ENCODE results near the gene PFDN4. TPM values are rescaled to one million over a fixed set of nuclear protein-coding genes. Genes with fewer than 3 reads are reported as not detected.
A peak's percentile ranks its signal among the peaks of the same experiment; 100 is the strongest.

Gene PFDN4
- total RNA-seq, 4 donors from 2014 or later: 46.4 to 72.7 (median 54.2) TPM

GRCh38 chr20:54168961-54169862, 38.7 kb upstream of the PFDN4 start:
- TF ChIP-seq CTCF (IDR thresholded peaks at IDR 0.05): no peak
- no peak for DNase-seq (ENCODE audit: low spot score)
- ATAC-seq (ENCODE audit: low FRiP score): no peak

DNA sequence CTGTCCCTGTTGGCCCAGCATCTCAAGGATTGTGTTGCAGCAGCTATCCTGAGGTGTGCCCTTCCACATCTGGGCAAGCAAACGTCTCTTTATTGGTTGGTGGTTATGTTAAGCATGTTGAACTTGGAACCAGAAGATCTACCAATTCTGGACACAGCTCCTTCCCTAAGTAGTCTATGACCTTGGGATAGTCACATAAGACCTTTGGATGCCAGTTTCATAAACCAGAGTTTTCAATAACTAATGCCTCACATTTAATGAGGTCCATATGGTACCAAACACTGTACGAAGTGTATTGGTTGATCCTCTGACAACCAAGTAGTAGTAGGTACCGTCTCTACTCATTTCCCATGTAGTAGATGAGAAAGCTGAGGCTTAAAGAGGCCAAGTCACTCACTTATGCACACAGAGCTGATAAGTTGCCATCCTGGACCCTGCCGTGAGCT, 37.8 kb upstream of the PFDN4 start:
- no peak for ATAC-seq (ENCODE audit: low FRiP score)
- no peak for DNase-seq (ENCODE audit: low spot score)

GRCh38 chr20:54170963-54171362, 36.9 kb upstream of the PFDN4 start:
- no peak for TF ChIP-seq CTCF (IDR thresholded peaks at IDR 0.05)
- ATAC-seq (ENCODE audit: low FRiP score) (no peak), DNase-seq (ENCODE audit: low spot score) (no peak)

More for the DNA sequence above, 37.8 kb upstream of the PFDN4 start:
- no peak for TF ChIP-seq CTCF (IDR thresholded peaks at IDR 0.05)

GRCh38 chr20:54172532-54172855, 35.4 kb upstream of the PFDN4 start:
- DNase-seq (ENCODE audit: low spot score): no peak
- TF ChIP-seq CTCF (IDR thresholded peaks at IDR 0.05): no peak
- ATAC-seq (ENCODE audit: low FRiP score): no peak

- DNase-seq (ENCODE audit: low spot score) (no peak), ATAC-seq (ENCODE audit: low FRiP score) (no peak)
- TF ChIP-seq CTCF (IDR thresholded peaks at IDR 0.05): no peak
These were observed 34.8 kb upstream of the PFDN4 start for GRCh38 chr20:54172856-54173652.

DNA sequence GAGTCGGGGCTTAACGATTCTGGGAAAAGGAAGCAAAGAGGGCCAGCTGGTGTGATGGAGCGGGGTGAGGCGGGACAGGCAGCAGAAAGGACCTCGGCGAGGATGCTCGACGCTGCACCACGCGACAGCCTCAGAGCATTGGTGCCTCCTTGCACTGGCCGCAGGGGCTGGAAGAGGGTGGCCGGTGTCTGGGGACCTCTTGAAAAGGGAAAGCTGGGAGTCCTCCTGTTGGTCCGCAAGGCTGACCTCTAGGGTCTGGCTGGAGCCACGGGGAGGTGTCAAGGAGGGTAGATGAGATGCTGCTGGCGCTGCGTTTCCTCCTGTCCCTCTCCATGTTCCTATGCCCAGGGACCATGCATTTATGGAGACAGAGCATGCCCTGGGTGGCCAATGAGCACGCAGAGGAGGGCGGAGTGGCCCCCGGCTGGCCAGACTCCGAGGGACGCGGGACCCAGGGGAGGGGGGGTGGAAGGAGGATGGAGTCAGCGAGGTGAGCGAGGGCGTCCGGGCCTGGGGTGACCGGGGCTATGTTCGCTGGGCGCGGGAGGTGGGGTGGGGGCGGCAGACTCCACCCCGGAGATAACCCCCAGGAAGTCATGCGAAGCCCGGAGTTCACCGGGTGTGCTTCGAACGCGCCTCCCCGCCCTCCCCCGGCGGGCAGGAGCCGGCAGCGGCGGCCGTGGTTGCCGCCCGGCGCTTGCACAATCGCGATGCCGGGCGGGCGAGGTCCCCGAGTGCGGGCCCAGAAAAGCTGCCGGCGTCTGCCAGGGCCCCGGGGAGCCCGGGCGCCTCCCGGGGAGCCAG, 34.0 kb upstream of the PFDN4 start, which contains the start of gene CYP24A1:
Gene CYP24A1 (minus strand): TSS at position 334 of the 804 bp plus-strand sequence. CDS start 407 bp downstream, outside the sequence.
- ATAC-seq (ENCODE audit: low FRiP score) (peak; percentile 31), DNase-seq (ENCODE audit: low spot score) (no peak)
- TF ChIP-seq CTCF (IDR thresholded peaks at IDR 0.05): no peak

Measured in omental fat pad (tissue), 4 donors.